K562 (cell line): ENCODE results near the gene ITK. TPM values are rescaled to one million over a fixed set of nuclear protein-coding genes. Genes with fewer than 3 reads are reported as not detected.

Source experiments
- ATAC-seq: fragments of 200-7000 bp; cut with Tn5 transposase; 3 replicates; pipeline ENCODE4 v1.9.1; 2020; ENCODE audit warnings: moderate library complexity
- BruUV-seq: library from RNA; stranded (reverse); fragments of 400-500 nt; replicated peaks from 2 replicates; lab custom pipeline; 2021; lab: Mats Ljungman, UMichigan
- CTCF ChIA-PET: fragments of 300-600 bp; formaldehyde crosslinking; extraction: SDS; loops from one replicate; lab custom pipeline; 2021; ENCODE audit warnings: low intra/inter-chr PET ratio; lab: Yijun Ruan, JAX
- POLR2A ChIA-PET: fragments of 300-600, 350-650 bp; sonication (Branson Sonifier 250); formaldehyde crosslinking; extraction: SDS; loops from one replicate; lab custom pipeline; 2021; ENCODE audit warnings: antibody characterized with exemption, inconsistent platforms; lab: Yijun Ruan, JAX
- DNase-seq, 4 experiments: peaks; one replicate each; pipeline versions ENCODE4 v3.0.0 to v3.0.0-alpha.2; 2011 to 2018; ENCODE audit warnings: low spot score in 3 of 4, mixed read lengths in 3 of 4; ENCODE audit errors: extremely low read depth in 1 of 4
- FAIRE-seq: peaks from 2 replicates; lab custom pipeline; 2011; peaks lifted over from hg19 to GRCh38; lab: Jason Lieb, UNC
- H2AFZ ChIP-seq: 2 replicates; pipeline ENCODE4 v1.6.0; 2011; ENCODE audit warnings: low read depth, low read length, control low read depth, inconsistent platforms
- H3K27ac ChIP-seq: fragments of 200-600 bp; 3 replicates; pipeline ENCODE4 v1.8.0; 2011; ENCODE audit warnings: low read depth, mild to moderate bottlenecking, control low read depth, inconsistent platforms, low read length, moderate library complexity, mixed read lengths; ENCODE audit errors: extremely low read depth
- H3K27me3 ChIP-seq, 2 experiments: fragments of 300-600 bp in 1 of 2; 2 replicates in 1 of 2; 3 replicates in 1 of 2; pipeline versions ENCODE4 v1.6.0 to v1.8.0; 2011; ENCODE audit warnings: inconsistent platforms in 2 of 2, low read length in 2 of 2, mild to moderate bottlenecking in 1 of 2, mixed read lengths in 1 of 2, moderate library complexity in 1 of 2; ENCODE audit not compliant: control insufficient read depth in 2 of 2, insufficient read depth in 2 of 2
- H3K36me3 ChIP-seq: fragments of 300-600 bp; 3 replicates; pipeline ENCODE4 v1.8.0; 2011; ENCODE audit warnings: mild to moderate bottlenecking, low read length, inconsistent platforms; ENCODE audit not compliant: control insufficient read depth, insufficient read depth
- H3K4me1 ChIP-seq, 2 experiments: fragments of 200-600 bp in 1 of 2; replicated peaks in 1 of 2; 2 replicates in 1 of 2; 3 replicates in 1 of 2; pipeline versions ENCODE4 v1.5.1 to v1.8.0; 2011; ENCODE audit warnings: inconsistent platforms in 2 of 2, low read length in 2 of 2, mild to moderate bottlenecking in 1 of 2, mixed read lengths in 1 of 2, moderate library complexity in 1 of 2; ENCODE audit not compliant: control insufficient read depth in 2 of 2, insufficient read depth in 2 of 2
- H3K4me2 ChIP-seq: 2 replicates; pipeline ENCODE4 v1.6.1; 2011; ENCODE audit warnings: low read length, control low read depth, inconsistent platforms, mixed read lengths; ENCODE audit not compliant: insufficient read depth
- H3K4me3 ChIP-seq: fragments of 200-600 bp; sonication (generic), shearing (Covaris generic); 2 replicates; pipeline ENCODE4 v1.5.1; 2016; ENCODE audit warnings: control low read depth, inconsistent platforms
- H3K79me2 ChIP-seq: fragments of 200-600 bp; 3 replicates; pipeline ENCODE4 v1.8.0; 2011; ENCODE audit warnings: low read length, inconsistent platforms; ENCODE audit not compliant: control insufficient read depth, insufficient read depth
- H3K9ac ChIP-seq, 2 experiments: 2 replicates each; pipeline versions ENCODE4 v1.6.0 to v1.6.1; 2011; ENCODE audit warnings: low read depth in 2 of 2, low read length in 2 of 2, control low read depth in 1 of 2, inconsistent platforms in 1 of 2, mild to moderate bottlenecking in 1 of 2, mixed read lengths in 1 of 2; ENCODE audit not compliant: insufficient read depth in 1 of 2
- H3K9me1 ChIP-seq: one replicate; pipeline ENCODE4 v1.6.0; 2011; ENCODE audit warnings: inconsistent platforms, mild to moderate bottlenecking, low read length, moderate library complexity; ENCODE audit not compliant: control insufficient read depth, insufficient read depth
- H3K9me3 ChIP-seq: replicated peaks from 2 replicates; pipeline ENCODE4 v1.5.1; 2011; ENCODE audit warnings: low read depth, low read length, inconsistent platforms; ENCODE audit not compliant: control insufficient read depth, insufficient read depth
- H4K20me1 ChIP-seq: replicated peaks from 2 replicates; pipeline ENCODE4 v1.6.1; 2011; ENCODE audit warnings: low read length, inconsistent platforms, mixed read lengths; ENCODE audit not compliant: control insufficient read depth, insufficient read depth
- CBFA2T2 ChIP-seq: fragments of 450-650 bp; conservative IDR thresholded peaks from 2 replicates; pipeline ENCODE4 v1.6.1; 2017; ENCODE audit warnings: mild to moderate bottlenecking
- CEBPG ChIP-seq, 3 experiments: fragments of 200-800 bp in 1 of 3; sonication (Bioruptor generic) in 1 of 3; sonication (generic) in 1 of 3; formaldehyde crosslinking in 1 of 3; IDR thresholded peaks in 2 of 3; conservative IDR thresholded peaks in 1 of 3; 2 replicates each; pipeline versions ENCODE4 v1.6.1 to v1.8.0; 2016 to 2022; ENCODE audit warnings: missing compliant biosample characterization in 2 of 3, missing genetic modification characterization in 2 of 3, mild to moderate bottlenecking in 1 of 3, missing genetic modification reagents in 1 of 3
- FOXA3 ChIP-seq, 2 experiments: fragments of 450-650 bp in 1 of 2; sonication (generic) in 1 of 2; formaldehyde crosslinking; IDR thresholded peaks in 1 of 2; conservative IDR thresholded peaks in 1 of 2; 2 replicates each; pipeline versions ENCODE4 v1.4.0 to v1.8.0; 2020 to 2022; ENCODE audit warnings: mild to moderate bottlenecking in 2 of 2, missing genetic modification reagents in 1 of 2
- RAD51 ChIP-seq: fragments of 450-650 bp; IDR thresholded peaks from 2 replicates; pipeline ENCODE4 v1.7.1; 2016; ENCODE audit warnings: low read depth, mild to moderate bottlenecking, borderline replicate concordance
- SRSF7 ChIP-seq: fragments of 200-400 bp; formaldehyde crosslinking; optimal IDR thresholded peaks from 2 replicates; pipeline ENCODE3; 2017; ENCODE audit warnings: mild to moderate bottlenecking, low read depth, low read length
- TOE1 ChIP-seq, 2 experiments: fragments of 450-650 bp in 1 of 2; sonication (generic) in 1 of 2; formaldehyde crosslinking in 1 of 2; IDR thresholded peaks; 2 replicates each; pipeline versions ENCODE4 v1.7.1 to v1.8.0; 2016 to 2022; ENCODE audit warnings: borderline replicate concordance in 2 of 2, mild to moderate bottlenecking in 2 of 2, antibody characterized with exemption in 1 of 2, inconsistent platforms in 1 of 2, low read depth in 1 of 2, missing genetic modification reagents in 1 of 2, moderate library complexity in 1 of 2
- ZBTB7A ChIP-seq: IDR thresholded peaks from 2 replicates; pipeline ENCODE4 v1.6.1; 2011; ENCODE audit warnings: low read depth, mild to moderate bottlenecking, low read length, moderate library complexity, borderline replicate concordance; ENCODE audit not compliant: control insufficient read depth
- ZNF253 ChIP-seq: fragments of 250-450 bp; sonication (Bioruptor Pico); conservative IDR thresholded peaks from 2 replicates; pipeline ENCODE4 v1.6.1; 2021; ENCODE audit warnings: mild to moderate bottlenecking
- WGBS: fragments of 100-300 bp; shearing (Covaris generic); methylation state at CpG from one replicate; pipeline ENCODE4 v1.1.6; 2016; ENCODE audit warnings: low coverage, mixed read lengths; ENCODE audit not compliant: insufficient coverage; ENCODE audit errors: missing lambda C conversion rate; 5-methylcytosine and 5-hydroxymethylcytosine counted together
- in situ Hi-C: fragments of 300-500 bp; cut with MboI; formaldehyde crosslinking; loops from 4 replicates; pipeline ENCODE4 v1.15.0; 2018; ENCODE audit warnings: inconsistent platforms, mixed read lengths
- intact Hi-C: fragments of 100-400 bp; cut with micrococcal nuclease; formaldehyde crosslinking; loops from 2 replicates; pipeline ENCODE4 v1.14.2; 2022
- polyA plus RNA-seq, 8 experiments: library from polyadenylated mRNA; depleted of rRNA in 4 of 8; stranded (reverse) in 5 of 8; unstranded in 3 of 8; fragments of >200 nt; fragmentation: Nextera tagmentation in 2 of 8; fragmentation: Illumina TruSeq in 1 of 8; extraction: Ambion mirVana in 2 of 8; extraction: Trizol in 1 of 8; gene quantifications; 2 replicates each; pipeline versions ENCODE4 v1.2.1 to v1.2.3, GENCODE V29; 2011 to 2014; ENCODE audit warnings: inconsistent platforms in 1 of 8, missing spikeins in 1 of 8
- total RNA-seq, 7 experiments: library from RNA; depleted of rRNA in 6 of 7; stranded (reverse); fragments of >200 nt in 6 of 7; fragmentation: Illumina TruSeq in 2 of 7; extraction: Trizol in 2 of 7; gene quantifications; 2 replicates each; pipeline versions ENCODE4 v1.2.1 to v1.2.3, GENCODE V29; 2011 to 2021; ENCODE audit warnings: low replicate concordance in 1 of 7
- TF ChIP-seq, protein P1 (sequence below): fragments of 250-450 bp; sonication (Bioruptor Pico); IDR thresholded peaks from 2 replicates; pipeline ENCODE4 v1.4.0; 2020; ENCODE audit warnings: mild to moderate bottlenecking, moderate library complexity
- TF ChIP-seq, protein P2 (sequence below): sonication (generic); formaldehyde crosslinking; IDR thresholded peaks from 2 replicates; pipeline ENCODE4 v1.5.0; 2020; ENCODE audit warnings: missing genetic modification reagents
- TF ChIP-seq, protein P3 (sequence below): fragments of 450-650 bp; formaldehyde crosslinking; IDR thresholded peaks from 2 replicates; pipeline ENCODE4 v1.4.0; 2020; ENCODE audit warnings: mild to moderate bottlenecking, mixed read lengths

ITK gene
- total and polyA plus RNA-seq, 9 of the 15 experiments (the other 6 are each of a cell fraction or from before 2014, with no cell fraction given), result 0.04 to 0.75 TPM; not detected in 7

DNA sequence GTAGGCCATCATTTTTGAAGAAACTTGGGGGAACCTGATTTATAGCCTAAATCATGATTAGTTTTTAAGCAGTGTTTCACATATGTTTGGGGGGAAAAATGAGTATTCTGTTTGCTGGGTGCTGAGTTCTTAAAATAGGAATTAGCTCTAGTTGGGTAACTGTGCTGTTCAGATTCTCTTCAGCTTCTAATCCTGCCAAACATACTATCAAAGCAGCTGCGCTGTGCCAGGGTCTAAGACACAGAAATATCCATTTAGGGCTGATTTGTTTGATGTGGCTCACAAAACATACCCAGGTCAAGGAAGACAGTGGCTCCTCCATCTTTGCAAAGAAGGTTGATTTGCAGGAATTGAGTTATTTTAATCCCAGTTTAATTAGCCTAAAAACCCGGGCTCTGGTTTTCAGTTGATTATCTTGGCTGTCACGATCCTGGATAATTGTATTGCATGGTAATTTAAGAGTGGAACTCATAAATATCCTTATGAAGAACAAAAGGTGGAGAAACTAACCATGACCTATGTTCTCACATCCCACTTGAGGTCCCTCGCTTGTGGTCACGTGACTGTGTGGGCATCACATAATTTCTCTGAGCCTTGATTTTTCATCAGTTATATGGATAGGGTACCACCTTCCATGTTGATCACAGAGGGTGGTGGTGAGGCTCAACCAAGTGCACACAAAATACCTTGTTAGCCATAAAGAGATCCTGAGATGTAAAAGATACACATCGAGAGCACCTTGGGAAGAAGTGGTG lies 104.0 kb downstream of the ITK start:
- no peaks in the 10 kb centered on the region for H3K9me3 ChIP-seq
- no peaks in the 10 kb centered on the region for H3K79me2 ChIP-seq
- FAIRE-seq (no peak), ATAC-seq (no peak), DNase-seq (no peak)
- TF ChIP-seq, protein P1, sequence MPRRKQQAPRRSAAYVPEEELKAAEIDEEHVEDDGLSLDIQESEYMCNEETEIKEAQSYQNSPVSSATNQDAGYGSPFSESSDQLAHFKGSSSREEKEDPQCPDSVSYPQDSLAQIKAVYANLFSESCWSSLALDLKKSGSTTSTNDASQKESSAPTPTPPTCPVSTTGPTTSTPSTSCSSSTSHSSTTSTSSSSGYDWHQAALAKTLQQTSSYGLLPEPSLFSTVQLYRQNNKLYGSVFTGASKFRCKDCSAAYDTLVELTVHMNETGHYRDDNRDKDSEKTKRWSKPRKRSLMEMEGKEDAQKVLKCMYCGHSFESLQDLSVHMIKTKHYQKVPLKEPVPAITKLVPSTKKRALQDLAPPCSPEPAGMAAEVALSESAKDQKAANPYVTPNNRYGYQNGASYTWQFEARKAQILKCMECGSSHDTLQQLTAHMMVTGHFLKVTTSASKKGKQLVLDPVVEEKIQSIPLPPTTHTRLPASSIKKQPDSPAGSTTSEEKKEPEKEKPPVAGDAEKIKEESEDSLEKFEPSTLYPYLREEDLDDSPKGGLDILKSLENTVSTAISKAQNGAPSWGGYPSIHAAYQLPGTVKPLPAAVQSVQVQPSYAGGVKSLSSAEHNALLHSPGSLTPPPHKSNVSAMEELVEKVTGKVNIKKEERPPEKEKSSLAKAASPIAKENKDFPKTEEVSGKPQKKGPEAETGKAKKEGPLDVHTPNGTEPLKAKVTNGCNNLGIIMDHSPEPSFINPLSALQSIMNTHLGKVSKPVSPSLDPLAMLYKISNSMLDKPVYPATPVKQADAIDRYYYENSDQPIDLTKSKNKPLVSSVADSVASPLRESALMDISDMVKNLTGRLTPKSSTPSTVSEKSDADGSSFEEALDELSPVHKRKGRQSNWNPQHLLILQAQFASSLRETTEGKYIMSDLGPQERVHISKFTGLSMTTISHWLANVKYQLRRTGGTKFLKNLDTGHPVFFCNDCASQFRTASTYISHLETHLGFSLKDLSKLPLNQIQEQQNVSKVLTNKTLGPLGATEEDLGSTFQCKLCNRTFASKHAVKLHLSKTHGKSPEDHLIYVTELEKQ (CRISPR knock-in tag), result no peak
- TF ChIP-seq ZNF253 (CRISPR knock-in tag) (no peak), ZBTB7A (no peak), FOXA3 (CRISPR knock-in tag; conservative IDR thresholded peaks at IDR 0.05 in 1 of 2, IDR thresholded peaks at IDR 0.05 in 1 of 2) (no peak), CBFA2T2 (peak; percentile 22), SRSF7 (no peak), TOE1 (IDR thresholded peaks at IDR 0.05; ENCODE audit: borderline replicate concordance) (peak; percentile 50; the same call in 1 of the 2 replicates), TOE1 (CRISPR knock-in tag; IDR thresholded peaks at IDR 0.05; ENCODE audit: borderline replicate concordance, low read depth) (no peak), CEBPG (CRISPR knock-in tag; IDR thresholded peaks at IDR 0.05) (no peak), CEBPG (tag; conservative IDR thresholded peaks at IDR 0.05 in 1 of 2, IDR thresholded peaks at IDR 0.05 in 1 of 2) (no peak), RAD51 (peak; percentile 71)
- TF ChIP-seq, protein P2, sequence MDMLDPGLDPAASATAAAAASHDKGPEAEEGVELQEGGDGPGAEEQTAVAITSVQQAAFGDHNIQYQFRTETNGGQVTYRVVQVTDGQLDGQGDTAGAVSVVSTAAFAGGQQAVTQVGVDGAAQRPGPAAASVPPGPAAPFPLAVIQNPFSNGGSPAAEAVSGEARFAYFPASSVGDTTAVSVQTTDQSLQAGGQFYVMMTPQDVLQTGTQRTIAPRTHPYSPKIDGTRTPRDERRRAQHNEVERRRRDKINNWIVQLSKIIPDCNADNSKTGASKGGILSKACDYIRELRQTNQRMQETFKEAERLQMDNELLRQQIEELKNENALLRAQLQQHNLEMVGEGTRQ, result peak; percentile 52; the same call in 1 of the 2 replicates
- TF ChIP-seq, protein P3, sequence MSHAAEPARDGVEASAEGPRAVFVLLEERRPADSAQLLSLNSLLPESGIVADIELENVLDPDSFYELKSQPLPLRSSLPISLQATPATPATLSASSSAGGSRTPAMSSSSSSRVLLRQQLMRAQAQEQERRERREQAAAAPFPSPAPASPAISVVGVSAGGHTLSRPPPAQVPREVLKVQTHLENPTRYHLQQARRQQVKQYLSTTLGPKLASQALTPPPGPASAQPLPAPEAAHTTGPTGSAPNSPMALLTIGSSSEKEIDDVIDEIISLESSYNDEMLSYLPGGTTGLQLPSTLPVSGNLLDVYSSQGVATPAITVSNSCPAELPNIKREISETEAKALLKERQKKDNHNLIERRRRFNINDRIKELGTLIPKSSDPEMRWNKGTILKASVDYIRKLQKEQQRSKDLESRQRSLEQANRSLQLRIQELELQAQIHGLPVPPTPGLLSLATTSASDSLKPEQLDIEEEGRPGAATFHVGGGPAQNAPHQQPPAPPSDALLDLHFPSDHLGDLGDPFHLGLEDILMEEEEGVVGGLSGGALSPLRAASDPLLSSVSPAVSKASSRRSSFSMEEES (CRISPR knock-in tag), result peak; percentile 85
- BruUV-seq, result no TSS peak
- ChIA-PET POLR2A (interaction anchor here (1.5 kb wide), 1 partner anchor 13 kb away, joined by 6 read pairs; no protein-coding TSS in a partner anchor), CTCF (no interaction called here)
- no peaks in the 10 kb centered on the region for H3K4me1 ChIP-seq
- in situ Hi-C loops (no loop called here), intact Hi-C loops (no loop called here)
- H4K20me1 ChIP-seq, result no peaks in the 10 kb centered on the region
- no peak overlapping the region for H3K9ac ChIP-seq
- no peaks in the 10 kb centered on the region for H3K36me3 ChIP-seq
- WGBS, result 6% methylated on average over 6 of the region's 6 CpGs
- H2AFZ ChIP-seq, result no peak overlapping the region
- H3K27me3 ChIP-seq, result 0 out of 5 replicates have a peak, but pooled peaks cover 2 to 3% of the 10 kb centered on the region in 2 experiments
- no peaks in the 10 kb centered on the region for H3K9me1 ChIP-seq
- H3K4me2 ChIP-seq, result no peak overlapping the region
- no peak overlapping the region for H3K27ac ChIP-seq
- no peak overlapping the region for H3K4me3 ChIP-seq
